GM12891 (cell line): ENCODE data around the gene BMP6.

Experiments
- PAX5 ChIP-seq: IDR thresholded peaks from 2 replicates; pipeline ENCODE4 v1.6.1; 2011; ENCODE audit warnings: low read length, moderate library complexity, mild to moderate bottlenecking; ENCODE audit not compliant: insufficient read depth, severe bottlenecking
- POLR2A ChIP-seq: IDR thresholded peaks from 2 replicates; pipeline ENCODE4 v1.6.1; 2011; ENCODE audit warnings: low read depth, low read length, control low read depth
- POLR2AphosphoS5 ChIP-seq: IDR thresholded peaks from 2 replicates; pipeline ENCODE4 v1.6.1; 2011; ENCODE audit warnings: low read depth, low read length, control low read depth
- POU2F2 ChIP-seq: IDR thresholded peaks from 2 replicates; pipeline ENCODE4 v1.6.1; 2011; ENCODE audit warnings: low read depth, mild to moderate bottlenecking, control low read depth, low read length, moderate library complexity
- SPI1 ChIP-seq: IDR thresholded peaks from 2 replicates; pipeline ENCODE4 v1.6.1; 2011; ENCODE audit warnings: low read depth, low read length, control low read depth
- TAF1 ChIP-seq: IDR thresholded peaks from 2 replicates; pipeline ENCODE4 v1.6.1; 2011; ENCODE audit warnings: low read depth, low read length, control low read depth

DNA sequence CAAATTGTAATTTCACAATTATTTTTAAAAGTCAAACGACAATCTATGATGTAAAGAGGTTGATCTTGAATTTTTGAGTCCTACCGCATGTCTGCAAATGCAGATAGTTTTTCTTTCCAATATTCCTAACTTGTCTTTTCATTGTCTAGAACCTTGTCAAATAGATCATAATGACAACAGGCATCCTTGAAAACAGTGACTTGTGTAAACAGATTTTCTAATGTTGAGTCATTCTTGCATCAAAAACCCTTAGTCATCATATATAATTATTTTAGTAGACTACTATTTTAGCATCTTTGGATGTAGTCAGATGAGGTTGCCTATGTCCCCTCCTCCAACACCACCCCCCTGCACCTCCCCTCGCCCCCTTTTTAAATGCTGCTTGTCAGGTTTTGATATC is 43.8 kb downstream of the BMP6 start:
- TF ChIP-seq POLR2A (no peak), POLR2AphosphoS5 (no peak), TAF1 (no peak), SPI1 (no peak), POU2F2 (no peak), PAX5 (no peak)
